HepG2 (cell line): ENCODE results near the gene CHD9. TPM values are rescaled to one million over a fixed set of nuclear protein-coding genes. Genes with fewer than 3 reads are reported as not detected.

ENCODE experiments used
- ATAC-seq: fragments of 200-7000 bp; cut with Tn5 transposase; 3 replicates; pipeline ENCODE4 v1.9.1; 2020; ENCODE audit warnings: mild to moderate bottlenecking, moderate library complexity
- BruUV-seq: library from RNA; stranded (reverse); fragments of 400-500 nt; replicated peaks from 2 replicates; lab custom pipeline; 2021; lab: Mats Ljungman, UMichigan
- CTCF ChIA-PET: fragments of 300-600 bp; formaldehyde crosslinking; extraction: SDS; loops from one replicate; lab custom pipeline; 2021; ENCODE audit warnings: low total read pairs, inconsistent platforms, low intra/inter-chr PET ratio; lab: Yijun Ruan, JAX
- POLR2A ChIA-PET: fragments of 350-600 bp; sonication (Branson Sonifier 250); formaldehyde crosslinking; loops from one replicate; lab custom pipeline; 2020; ENCODE audit warnings: antibody characterized with exemption, inconsistent platforms; lab: Yijun Ruan, JAX
- DNase-seq: peaks from one replicate; pipeline ENCODE4 v3.0.0-alpha.2; 2015; ENCODE audit warnings: low spot score
- FAIRE-seq: peaks from 3 replicates; lab custom pipeline; 2011; peaks lifted over from hg19 to GRCh38; lab: Jason Lieb, UNC
- H2AFZ ChIP-seq: one replicate; pipeline ENCODE4 v1.6.1; 2011; ENCODE audit warnings: low read length, inconsistent platforms
- H3K27ac ChIP-seq: fragments of 300-600 bp; 3 replicates; pipeline ENCODE4 v1.8.0; 2011; ENCODE audit warnings: mixed run types, mild to moderate bottlenecking, mixed read lengths, low read length, inconsistent platforms; ENCODE audit not compliant: insufficient read depth; ENCODE audit errors: extremely low read length
- H3K27me3 ChIP-seq, 2 experiments: fragments of 200-600 bp in 1 of 2; 2 replicates in 1 of 2; 3 replicates in 1 of 2; pipeline versions ENCODE4 v1.6.0 to v1.8.0; 2011; ENCODE audit warnings: low read length in 2 of 2, mild to moderate bottlenecking in 2 of 2, moderate library complexity in 2 of 2, inconsistent platforms in 1 of 2; ENCODE audit not compliant: insufficient read depth in 2 of 2, control insufficient read depth in 1 of 2
- H3K36me3 ChIP-seq, 2 experiments: fragments of 200-600 bp in 1 of 2; replicated peaks in 1 of 2; 2 replicates in 1 of 2; 3 replicates in 1 of 2; pipeline versions ENCODE4 v1.5.1 to v1.8.0; 2011; ENCODE audit warnings: low read length in 2 of 2, inconsistent platforms in 1 of 2; ENCODE audit not compliant: insufficient read depth in 2 of 2, control insufficient read depth in 1 of 2
- H3K4me1 ChIP-seq: 2 replicates; pipeline ENCODE4 v1.5.1; 2012; ENCODE audit warnings: low read length, inconsistent platforms; ENCODE audit not compliant: insufficient read depth
- H3K4me2 ChIP-seq: 2 replicates; pipeline ENCODE4 v1.6.0; 2011; ENCODE audit warnings: low read depth, low read length, inconsistent platforms
- H3K4me3 ChIP-seq, 3 experiments: fragments of 200-600 bp in 1 of 3; sonication (generic), shearing (Covaris generic) in 1 of 3; replicated peaks in 1 of 3; 2 replicates each; pipeline ENCODE4 v1.5.1; 2011 to 2016; ENCODE audit warnings: low read length in 3 of 3, inconsistent platforms in 2 of 3, low read depth in 2 of 3, mild to moderate bottlenecking in 2 of 3, control low read depth in 1 of 3, mixed read lengths in 1 of 3; ENCODE audit not compliant: insufficient read depth in 1 of 3
- H3K79me2 ChIP-seq: one replicate; pipeline ENCODE4 v1.6.1; 2011; ENCODE audit warnings: low read length, inconsistent platforms; ENCODE audit not compliant: insufficient read depth
- H3K9ac ChIP-seq: 2 replicates; pipeline ENCODE4 v1.6.0; 2011; ENCODE audit warnings: mild to moderate bottlenecking, low read depth, low read length, inconsistent platforms; ENCODE audit not compliant: insufficient read depth
- H3K9me3 ChIP-seq: 2 replicates; pipeline ENCODE4 v1.5.1; 2012; ENCODE audit warnings: mild to moderate bottlenecking, low read length
- H4K20me1 ChIP-seq: 2 replicates; pipeline ENCODE4 v1.6.0; 2011; ENCODE audit warnings: inconsistent platforms, mild to moderate bottlenecking, low read length, moderate library complexity; ENCODE audit not compliant: insufficient read depth
- BHLHE40 ChIP-seq: IDR thresholded peaks from 2 replicates; pipeline ENCODE4 v1.6.1; 2011; ENCODE audit warnings: low read length, improper control_type of control experiment
- CENPBD1 ChIP-seq: sonication (generic); formaldehyde crosslinking; IDR thresholded peaks from 2 replicates; pipeline ENCODE4 v1.8.0; 2022; ENCODE audit warnings: missing genetic modification reagents, low read depth, mild to moderate bottlenecking, borderline replicate concordance
- ELF1 ChIP-seq: sonication (generic); formaldehyde crosslinking; IDR thresholded peaks from 2 replicates; pipeline ENCODE4 v1.4.0; 2020; ENCODE audit warnings: missing genetic modification reagents
- FOSL2 ChIP-seq: sonication (generic); formaldehyde crosslinking; IDR thresholded peaks from 2 replicates; pipeline ENCODE4 v1.4.0; 2020; ENCODE audit warnings: missing genetic modification reagents
- HMGXB3 ChIP-seq: sonication (generic); formaldehyde crosslinking; IDR thresholded peaks from 2 replicates; pipeline ENCODE4 v1.4.0; 2020; ENCODE audit warnings: missing genetic modification reagents, borderline replicate concordance
- JDP2 ChIP-seq: sonication (generic); formaldehyde crosslinking; IDR thresholded peaks from 2 replicates; pipeline ENCODE4 v1.8.1; 2022; ENCODE audit warnings: missing genetic modification reagents, borderline replicate concordance
- JUNB ChIP-seq: sonication (generic); formaldehyde crosslinking; IDR thresholded peaks from 2 replicates; pipeline ENCODE4 v1.8.0; 2022; ENCODE audit warnings: missing genetic modification reagents, mild to moderate bottlenecking, borderline replicate concordance
- KMT2B ChIP-seq: IDR thresholded peaks from 2 replicates; pipeline ENCODE4 v1.6.1; 2016; ENCODE audit warnings: missing genetic modification reagents, missing compliant biosample characterization
- RNF219 ChIP-seq: sonication (generic); formaldehyde crosslinking; IDR thresholded peaks from 2 replicates; pipeline ENCODE4 v1.5.0; 2020; ENCODE audit warnings: mild to moderate bottlenecking, missing genetic modification reagents
- TFDP2 ChIP-seq: sonication (generic); formaldehyde crosslinking; IDR thresholded peaks from 2 replicates; pipeline ENCODE4 v1.4.0; 2020; ENCODE audit warnings: missing genetic modification reagents
- TP53 ChIP-seq: sonication (generic); formaldehyde crosslinking; conservative IDR thresholded peaks from 2 replicates; pipeline ENCODE4 v1.4.0; 2020; ENCODE audit warnings: missing genetic modification reagents
- TRAFD1 ChIP-seq: sonication (generic); formaldehyde crosslinking; IDR thresholded peaks from 2 replicates; pipeline ENCODE4 v1.5.1; 2020; ENCODE audit warnings: missing genetic modification reagents, mild to moderate bottlenecking, borderline replicate concordance
- YY1 ChIP-seq: IDR thresholded peaks from 2 replicates; pipeline ENCODE4 v1.6.1; 2011; ENCODE audit warnings: low read length, low read depth, moderate library complexity, mild to moderate bottlenecking; ENCODE audit not compliant: insufficient read depth, insufficient replicate concordance
- ZBTB21 ChIP-seq: sonication (generic); formaldehyde crosslinking; IDR thresholded peaks from 2 replicates; pipeline ENCODE4 v1.4.0; 2020; ENCODE audit warnings: missing genetic modification reagents
- ZNF749 ChIP-seq: sonication (generic); formaldehyde crosslinking; IDR thresholded peaks from 2 replicates; pipeline ENCODE4 v1.8.0; 2022; ENCODE audit warnings: mild to moderate bottlenecking, missing genetic modification reagents, moderate library complexity, borderline replicate concordance
- in situ Hi-C: cut with HindIII; loops from 2 replicates; pipeline ENCODE4 v1.10.0; 2017; ENCODE audit warnings: low pct_unique_long_range_greater_than_20kb; ENCODE audit not compliant: extremely low pct_ligation_motif_present
- intact Hi-C: fragments of 100-400 bp; cut with micrococcal nuclease; formaldehyde crosslinking; loops from one replicate; pipeline ENCODE4 v1.10.0; 2022; ENCODE audit not compliant: unreplicated experiment
- polyA plus RNA-seq, 8 experiments: library from polyadenylated mRNA; depleted of rRNA in 3 of 8; stranded (reverse) in 7 of 8; unstranded in 1 of 8; fragments of >200 nt; fragmentation: Illumina TruSeq in 4 of 8; extraction: Trizol in 4 of 8; gene quantifications; 2 replicates each; pipeline versions ENCODE4 v1.2.1 to v1.2.3, GENCODE V29; 2011 to 2016; ENCODE audit warnings: low read depth in 4 of 8, missing spikeins in 1 of 8, mixed read lengths in 1 of 8; ENCODE audit not compliant: insufficient read depth in 1 of 8
- total RNA-seq, 5 experiments: library from RNA; depleted of rRNA; stranded (reverse); fragments of >200 nt; fragmentation: Illumina TruSeq; extraction: Trizol; gene quantifications; 2 replicates each; pipeline ENCODE4 v1.2.3, GENCODE V29; 2016; ENCODE audit warnings: low read depth in 1 of 5

The CHD9 gene
- total and polyA plus RNA-seq, 2 of the 13 experiments (the other 11 are each of a cell fraction or from before 2014, with no cell fraction given) = 23.4 to 27.7 TPM

- Histone ChIP-seq H2AFZ (no peak overlapping the region), H3K9ac (no peak overlapping the region), H3K36me3 (peaks cover 3 to 6% of the 10 kb centered on the region in 2 experiments; a peak in 2 of 5 replicates), H3K9me3 (no peaks in the 10 kb centered on the region), H3K79me2 (peaks cover 3% of the 10 kb centered on the region), H4K20me1 (no peaks in the 10 kb centered on the region), H3K4me3 (no peak overlapping the region), H3K4me2 (no peak overlapping the region), H3K27me3 (no peaks in the 10 kb centered on the region), H3K4me1 (no peaks in the 10 kb centered on the region), H3K27ac (no peak overlapping the region)
- in situ Hi-C loops (no loop called here), intact Hi-C loops (loop anchor here (1.0 kb wide), 1 partner anchor 10 kb away; no protein-coding TSS in a partner anchor)
- FAIRE-seq (no peak), DNase-seq (no peak), ATAC-seq (no peak)
- ChIA-PET CTCF (no interaction called here), POLR2A (no interaction called here)
- no TSS peak for BruUV-seq
- TF ChIP-seq YY1 (no peak), CENPBD1 (CRISPR knock-in tag) (no peak), ZNF749 (no peak), RNF219 (CRISPR knock-in tag) (no peak), ZBTB21 (CRISPR knock-in tag) (no peak), FOSL2 (CRISPR knock-in tag) (no peak), BHLHE40 (no peak), TRAFD1 (no peak), HMGXB3 (no peak), TFDP2 (no peak), TP53 (CRISPR knock-in tag) (no peak), JDP2 (CRISPR knock-in tag) (no peak), KMT2B (CRISPR knock-in tag) (no peak), ELF1 (no peak), JUNB (CRISPR knock-in tag) (no peak)
These were observed 121.6 kb downstream of the CHD9 start for GRCh38 chr16:53176434-53176833.
